Measurements from ENCODE around the gene SERP2.
"Not testable (repeated sequence)": the region's sequence is repeated elsewhere in the genome, so short reads cannot be mapped to it uniquely, and the experiment has no call there.

SERP2 gene

GRCh38 chr13:44373601-44374347, at the start of gene SERP2:
Gene SERP2, plus strand, starts transcription at chr13:44373824. Its CDS starts 202 bp downstream, at chr13:44374026.
- peak; percentile 66 for DNase-seq

GRCh38 chr13:44326961-44327360, 46.7 kb upstream of the SERP2 start:
- no peak for DNase-seq

- DNase-seq = not testable (repeated sequence)
Measured at GRCh38 chr13:44329041-44329440, 44.6 kb upstream of the SERP2 start.

DNA sequence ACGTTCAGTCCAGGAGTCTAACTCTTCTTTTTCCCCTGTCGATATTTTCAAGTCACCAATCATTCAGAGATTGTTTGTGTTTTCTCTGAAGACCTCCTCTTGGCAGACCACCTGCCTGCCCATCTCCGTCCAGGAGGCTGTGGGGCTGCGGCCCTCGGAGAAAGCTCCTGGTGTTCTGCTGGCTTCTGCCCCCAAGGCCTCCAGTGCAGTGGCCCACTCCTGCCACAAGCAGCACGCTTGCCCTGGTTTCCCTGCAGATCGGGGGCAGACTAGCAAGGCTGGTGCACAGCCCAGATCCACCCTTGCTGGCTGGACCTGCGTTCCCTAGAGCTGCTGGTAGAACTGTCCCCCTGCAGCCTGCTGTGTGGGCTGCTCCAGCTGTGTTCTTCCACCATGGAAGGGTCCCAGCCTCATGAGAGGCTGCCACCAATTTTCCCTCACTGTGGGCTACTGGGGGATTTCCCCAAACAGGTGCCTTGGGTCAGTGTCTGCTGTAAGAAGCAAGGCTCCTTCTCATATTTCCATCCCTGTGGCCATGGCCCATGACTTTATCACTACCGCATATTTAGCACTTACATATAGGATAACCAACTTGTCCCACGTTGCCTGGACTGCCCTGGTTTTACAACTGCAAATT, 43.6 kb upstream of the SERP2 start:
- no peak for DNase-seq

DNA sequence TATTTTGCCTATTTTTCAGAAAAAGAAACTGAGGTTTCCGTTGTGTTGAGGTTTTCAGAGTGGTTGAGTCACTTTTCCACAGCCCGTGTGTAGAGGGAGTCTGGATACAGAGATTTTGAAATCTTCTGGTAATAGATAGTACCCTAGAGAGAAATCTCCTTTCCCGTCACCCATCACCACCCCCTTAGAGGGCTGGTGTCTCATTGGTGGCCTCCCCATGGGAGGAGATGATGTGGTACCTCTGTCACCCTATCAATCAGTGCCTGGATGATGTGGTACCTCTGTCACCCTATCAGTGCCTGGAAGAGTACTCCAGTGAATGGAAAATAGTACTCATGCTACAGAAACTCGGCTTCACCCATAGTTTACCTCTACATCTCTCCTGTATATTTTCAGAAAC, 42.2 kb upstream of the SERP2 start:
- DNase-seq = no peak

DNA sequence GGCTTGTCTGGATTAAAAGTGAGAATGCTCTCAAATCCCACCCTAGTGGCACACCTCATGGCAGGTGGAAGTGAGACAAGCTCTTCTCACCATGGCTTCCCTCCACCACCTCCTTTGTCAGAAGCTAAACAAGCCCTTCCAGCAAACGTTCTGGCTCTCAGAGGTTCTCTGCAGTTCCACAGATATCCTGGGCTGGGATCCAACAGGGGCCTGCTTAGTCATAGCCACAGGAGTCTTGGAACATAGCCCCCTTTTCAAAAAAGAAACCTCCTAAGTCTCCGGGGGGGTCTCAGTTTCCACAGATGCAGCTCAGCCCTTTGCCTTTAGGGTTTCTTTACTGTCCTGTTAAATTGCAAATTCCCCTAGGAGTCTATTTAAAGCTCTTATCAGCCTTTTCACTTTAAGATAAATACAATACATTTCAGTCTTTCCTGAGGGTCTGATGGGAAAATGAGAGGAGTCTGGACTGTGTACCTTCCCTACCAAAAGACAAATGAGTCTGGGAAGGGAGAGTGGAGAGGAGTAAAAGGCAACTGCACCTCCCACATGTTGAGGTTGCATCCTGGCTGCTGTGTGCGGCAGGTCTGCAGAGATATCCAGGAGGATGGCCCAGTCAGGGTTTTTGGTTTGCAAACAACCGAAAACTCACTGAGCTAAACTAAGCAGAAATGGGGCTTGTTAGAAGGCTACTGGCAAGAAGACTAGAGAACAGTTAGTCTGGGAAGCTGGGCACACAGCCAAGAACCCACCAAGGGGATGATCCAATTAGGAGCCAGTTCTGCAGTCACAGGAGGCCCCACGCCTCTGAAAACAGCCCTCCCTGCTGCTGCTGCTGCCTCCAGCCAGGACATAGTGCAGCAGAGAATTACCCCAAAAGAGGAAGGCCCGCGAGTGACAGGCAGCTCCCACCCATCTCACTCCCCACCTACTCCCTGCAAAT, 41.4 kb upstream of the SERP2 start:
- DNase-seq = peak; percentile 88

GRCh38 chr13:44333950-44334655, 39.5 kb upstream of the SERP2 start:
- no peak for DNase-seq

DNA sequence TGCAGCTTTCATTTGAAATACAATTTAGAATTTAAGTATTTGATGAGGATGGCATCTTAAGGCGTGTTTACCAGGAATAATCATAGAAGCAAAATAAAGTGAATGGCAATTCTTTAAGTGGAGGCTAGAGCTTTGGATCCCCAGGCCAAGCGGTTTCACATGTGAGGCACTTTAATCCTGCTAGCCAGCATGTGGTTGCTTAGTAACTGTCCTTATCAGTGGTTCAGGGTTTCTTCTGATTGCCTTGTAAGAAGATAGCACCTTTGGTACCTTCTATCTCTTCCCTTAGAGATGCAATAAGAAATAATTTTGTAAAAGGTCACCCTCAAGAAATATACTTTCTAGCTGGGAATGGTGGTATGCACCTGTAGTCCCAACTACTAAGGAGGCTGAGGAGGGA, 38.9 kb upstream of the SERP2 start:
- DNase-seq = no peak

DNA sequence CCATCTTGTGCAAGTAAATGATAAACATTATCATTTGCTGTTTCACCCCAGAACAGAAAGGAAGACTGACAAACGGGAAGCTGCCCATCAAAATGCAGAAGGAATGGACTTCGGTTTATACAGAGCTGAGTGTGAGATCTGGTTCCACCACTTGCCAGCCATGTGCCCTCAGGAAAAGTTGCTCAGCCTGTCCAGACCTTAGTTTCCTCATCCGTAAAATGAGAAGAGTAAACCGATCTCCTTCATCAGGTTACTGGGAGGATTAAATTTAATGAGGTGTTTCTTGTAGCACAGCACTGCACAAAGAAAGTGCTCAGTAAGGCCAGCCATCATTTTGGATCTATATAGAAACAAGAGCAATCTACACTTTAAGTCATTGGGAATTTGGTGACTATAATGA, 36.7 kb upstream of the SERP2 start:
- no peak for DNase-seq

DNA sequence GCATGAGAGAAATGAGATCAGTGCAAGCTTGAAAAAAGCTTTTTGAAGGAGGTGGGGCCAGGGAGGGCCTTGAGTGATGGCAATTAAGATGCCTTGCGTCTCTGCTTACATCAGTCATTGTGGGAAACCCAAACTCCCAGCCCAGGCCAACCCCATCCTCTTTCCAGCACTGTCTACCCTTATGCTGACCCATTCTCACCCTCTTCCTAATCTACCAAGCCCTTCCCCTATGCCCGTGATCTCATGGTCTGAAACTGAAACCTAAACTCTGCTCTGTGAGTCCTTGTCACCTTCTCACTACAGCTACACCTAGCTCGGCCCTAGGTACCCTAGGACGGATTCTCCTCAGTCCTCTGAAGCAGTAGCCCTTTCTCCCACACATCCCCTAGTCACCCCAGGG, 36.0 kb upstream of the SERP2 start:
- no peak for DNase-seq

- DNase-seq = no peak
Measured at GRCh38 chr13:44340508-44340907, 33.1 kb upstream of the SERP2 start.

DNA sequence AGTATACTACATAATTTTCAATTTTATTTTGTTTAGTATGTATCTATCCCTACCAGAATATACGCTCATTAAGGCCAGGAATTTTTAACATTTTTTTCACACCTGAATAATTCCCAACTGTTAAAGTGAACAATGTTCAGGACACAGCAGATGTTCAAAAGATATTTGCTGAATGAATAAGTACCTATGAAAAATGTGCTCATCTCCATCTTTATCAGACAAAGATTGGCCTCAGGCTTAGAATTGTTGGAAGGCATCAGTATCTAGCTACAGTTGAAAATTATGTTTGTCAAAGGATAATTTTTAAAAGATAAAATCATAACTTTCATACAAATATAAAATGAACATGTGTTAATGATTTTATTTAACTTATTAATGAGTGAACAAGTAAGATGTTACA, 30.9 kb upstream of the SERP2 start:
- no peak for DNase-seq

DNA sequence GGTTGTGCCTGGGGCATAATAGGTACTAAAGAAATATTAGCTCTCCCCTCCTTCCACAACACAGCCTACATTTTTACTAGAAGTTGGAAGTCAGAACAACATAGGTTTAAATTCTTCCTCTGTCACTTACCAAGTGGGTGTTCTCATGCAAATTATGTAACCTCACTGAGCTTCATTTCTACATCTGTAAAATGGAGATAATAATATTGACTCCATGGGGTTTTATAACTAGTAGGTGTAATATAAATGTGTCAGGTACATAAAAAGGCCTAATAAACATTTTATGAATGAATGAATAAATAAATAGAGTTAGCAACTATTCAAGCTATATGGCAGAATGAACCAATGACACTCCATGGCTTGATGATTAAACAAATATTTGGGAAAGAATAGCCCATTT, 27.1 kb upstream of the SERP2 start:
- DNase-seq = no peak

DNA sequence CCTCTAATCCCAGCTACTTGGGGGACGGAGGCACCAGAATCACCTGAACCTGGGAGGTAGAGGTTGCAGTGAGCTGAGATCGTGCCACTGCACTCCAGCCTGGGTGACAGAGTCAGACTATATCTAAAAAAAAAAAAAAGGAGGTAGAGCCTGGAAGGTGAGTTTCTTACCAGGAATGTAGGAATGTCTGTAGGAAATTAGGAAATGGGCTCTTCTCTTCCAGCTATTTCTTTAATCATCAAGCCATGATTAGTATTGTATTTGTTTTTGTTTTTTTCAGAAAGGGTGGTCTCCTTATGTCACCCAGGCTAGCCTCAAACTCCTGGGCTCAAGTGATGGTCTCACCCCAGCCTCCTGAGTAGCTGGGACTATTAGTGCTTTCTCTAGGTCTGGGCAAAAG, 26.3 kb upstream of the SERP2 start:
- DNase-seq = no peak

DNA sequence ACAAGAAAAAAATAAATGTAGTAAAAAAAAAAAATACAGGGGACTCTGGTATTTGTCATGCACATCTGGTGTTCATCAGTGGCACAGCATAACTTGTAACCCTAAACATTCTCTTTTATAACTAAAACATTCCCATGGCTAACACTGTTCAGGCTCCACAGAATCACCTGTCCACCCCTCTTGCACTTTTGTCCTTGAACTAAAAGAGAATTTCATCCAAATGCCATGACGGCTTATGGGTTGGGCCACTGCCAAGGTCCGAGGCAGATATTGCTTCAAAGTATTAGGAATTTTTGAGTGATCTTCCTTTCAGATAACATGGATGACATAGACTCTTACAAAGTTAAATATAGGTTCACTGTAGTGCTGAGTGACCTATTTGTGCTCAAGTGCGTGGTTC, 25.7 kb upstream of the SERP2 start:
- no peak for DNase-seq

GRCh38 chr13:44350775-44351504, 22.7 kb upstream of the SERP2 start:
- DNase-seq = no peak

DNA sequence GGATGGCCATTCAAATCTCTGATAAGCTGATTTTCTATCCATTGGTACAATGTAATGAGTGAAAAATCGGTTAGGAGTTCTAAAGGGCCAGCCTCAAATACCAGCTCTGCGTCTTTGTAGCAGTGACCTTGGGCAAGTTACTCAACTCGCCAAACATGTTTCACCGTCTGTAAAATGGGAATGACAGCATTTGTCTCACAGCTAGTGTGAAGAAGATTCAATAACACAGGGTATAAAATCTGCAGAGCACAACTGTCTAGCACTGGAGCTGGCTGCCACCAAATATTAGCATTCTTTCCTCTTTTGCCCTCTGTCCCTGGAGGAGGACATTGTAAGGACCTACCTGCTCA, 22.1 kb upstream of the SERP2 start:
- DNase-seq = no peak

GRCh38 chr13:44352202-44352601, 21.4 kb upstream of the SERP2 start:
- no peak for DNase-seq

DNA sequence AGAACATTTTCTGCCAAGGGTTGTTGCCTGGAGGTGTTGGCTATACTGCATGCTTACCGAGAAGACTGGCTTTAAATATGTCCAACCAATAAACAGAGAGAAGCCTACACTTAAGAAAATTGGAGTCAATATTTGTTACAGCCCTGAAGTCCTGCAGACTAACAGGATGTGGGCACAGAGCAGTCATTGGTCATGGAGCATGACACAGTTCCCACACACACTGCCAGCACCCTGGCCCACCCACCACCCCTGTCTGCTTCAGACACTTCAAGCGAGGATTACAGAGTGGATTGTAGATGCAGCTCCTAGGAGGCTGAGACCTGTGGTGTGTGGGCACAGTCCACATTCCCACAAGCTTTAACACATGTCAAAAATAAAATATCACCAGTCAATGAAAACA, 21.0 kb upstream of the SERP2 start:
- peak; percentile 49 for DNase-seq

GRCh38 chr13:44354331-44354730, 19.3 kb upstream of the SERP2 start:
- DNase-seq = no peak

DNA sequence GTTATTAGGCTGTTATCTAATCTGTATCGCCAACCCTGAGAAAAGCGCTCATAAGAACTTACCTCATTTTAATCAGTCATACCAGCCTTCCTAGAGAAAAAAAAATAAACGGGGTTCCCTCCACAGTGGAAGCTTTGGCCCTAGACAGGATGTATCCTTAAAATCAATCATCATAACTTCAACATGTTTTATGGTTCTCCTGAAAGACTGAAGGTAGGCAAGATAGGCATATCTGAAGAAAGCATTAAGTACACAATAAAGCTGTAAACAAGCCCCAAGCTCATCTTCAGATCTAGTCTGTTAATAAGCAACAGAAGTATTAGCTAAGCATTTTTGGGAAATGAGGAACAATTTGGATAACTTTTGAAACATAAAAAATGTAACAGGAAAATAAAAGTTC, 18.7 kb upstream of the SERP2 start:
- no peak for DNase-seq

DNA sequence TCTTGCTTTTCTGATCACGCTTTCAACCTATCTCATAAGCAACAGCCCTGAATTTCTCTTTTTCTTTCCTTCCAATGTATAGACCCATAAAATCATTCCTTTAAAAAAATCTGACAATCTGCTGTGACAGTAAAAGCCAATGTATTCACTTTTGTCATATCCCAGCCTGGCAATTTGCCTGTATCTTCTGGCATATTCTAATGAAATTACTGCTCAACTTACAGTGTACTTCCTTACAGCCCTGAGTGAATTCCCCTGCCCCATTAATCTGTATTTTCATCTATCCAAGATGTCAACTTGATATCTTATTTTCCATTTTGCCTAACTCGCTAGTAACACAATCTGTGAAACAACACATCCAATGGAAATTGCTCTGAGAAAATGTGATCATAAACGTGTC, 18.0 kb upstream of the SERP2 start:
- no peak for DNase-seq
